NOMO-1 (cell line): ENCODE data around the gene MND1.
A peak's percentile ranks its signal among the peaks of the same experiment; 100 is the strongest.

Experiments used
- DNase-seq, 2 experiments: peaks; one replicate each; lab custom pipeline; 2025; ENCODE audit not compliant: unreplicated experiment in 2 of 2; lab: John Stamatoyannopoulos, UW

MND1 gene

GRCh38 chr4:153345012-153345981 is 809 bp downstream of the MND1 start:
- peak; percentile 45 to 55 for DNase-seq

- no peak for DNase-seq
Observed at GRCh38 chr4:153346031-153346430, 1.5 kb downstream of the MND1 start.

- DNase-seq = no peak
Observed at GRCh38 chr4:153346563-153346962, 2.1 kb downstream of the MND1 start.

GRCh38 chr4:153347117-153347516 is 2.6 kb downstream of the MND1 start:
- DNase-seq = no peak

GRCh38 chr4:153348006-153348405 is 3.5 kb downstream of the MND1 start:
- no peak for DNase-seq

- DNase-seq = no peak
Observed at GRCh38 chr4:153349206-153349805, 4.8 kb downstream of the MND1 start.

GRCh38 chr4:153362184-153362583 is 17.7 kb downstream of the MND1 start:
- DNase-seq = no peak

- DNase-seq = no peak
Observed at GRCh38 chr4:153364061-153364460, 19.6 kb downstream of the MND1 start.

- DNase-seq = no peak
Observed at GRCh38 chr4:153365003-153365402, 20.5 kb downstream of the MND1 start.

- DNase-seq = no peak
Observed at GRCh38 chr4:153366486-153366885, 22.0 kb downstream of the MND1 start.

GRCh38 chr4:153367092-153367491 is 22.6 kb downstream of the MND1 start:
- no peak for DNase-seq

- DNase-seq = no peak
Observed at GRCh38 chr4:153369021-153369420, 24.5 kb downstream of the MND1 start.

GRCh38 chr4:153371701-153372234 is 27.3 kb downstream of the MND1 start:
- DNase-seq = no peak

GRCh38 chr4:153372967-153373562 is 28.6 kb downstream of the MND1 start:
- no peak for DNase-seq

- no peak for DNase-seq
Observed at GRCh38 chr4:153374442-153374841, 30.0 kb downstream of the MND1 start.

GRCh38 chr4:153375303-153375702 is 30.8 kb downstream of the MND1 start:
- no peak for DNase-seq

GRCh38 chr4:153383131-153383530 is 38.6 kb downstream of the MND1 start:
- no peak for DNase-seq

GRCh38 chr4:153384160-153384559 is 39.7 kb downstream of the MND1 start:
- DNase-seq = no peak

GRCh38 chr4:153385784-153386183 is 41.3 kb downstream of the MND1 start:
- no peak for DNase-seq

GRCh38 chr4:153387981-153388380 is 43.5 kb downstream of the MND1 start:
- no peak for DNase-seq

GRCh38 chr4:153393397-153393796 is 48.9 kb downstream of the MND1 start:
- no peak for DNase-seq
